Fibroblast of lung (primary cell): ENCODE results near the gene LHX2. TPM values are rescaled to one million over a fixed set of nuclear protein-coding genes. Genes with fewer than 3 reads are reported as not detected.

Source experiments
- DNase-seq, 2 donors: peaks; one replicate each; pipeline versions ENCODE4 v3.0.0 to v3.0.0-alpha.2; 2010; ENCODE audit warnings: low read depth in 2 of 2
- H2AFZ ChIP-seq: 2 replicates; pipeline ENCODE4 v1.5.1; 2012; ENCODE audit warnings: low read length, control low read depth, inconsistent platforms
- H3K27ac ChIP-seq: 2 replicates; pipeline ENCODE4 v1.5.1; 2011; ENCODE audit warnings: low read length, control low read depth; ENCODE audit not compliant: insufficient read depth
- H3K27me3 ChIP-seq: 2 replicates; pipeline ENCODE4 v1.5.1; 2011; ENCODE audit warnings: mild to moderate bottlenecking, low read length; ENCODE audit not compliant: control insufficient read depth, insufficient read depth
- H3K36me3 ChIP-seq: 2 replicates; pipeline ENCODE4 v1.5.1; 2011; ENCODE audit warnings: low read length; ENCODE audit not compliant: control insufficient read depth, insufficient read depth
- H3K4me1 ChIP-seq: 2 replicates; pipeline ENCODE4 v1.5.1; 2011; ENCODE audit warnings: low read length; ENCODE audit not compliant: control insufficient read depth, insufficient read depth; ENCODE audit errors: extremely low read depth
- H3K4me2 ChIP-seq: 2 replicates; pipeline ENCODE4 v1.5.1; 2011; ENCODE audit warnings: low read length, control low read depth; ENCODE audit not compliant: insufficient read depth; ENCODE audit errors: extremely low read depth
- H3K4me3 ChIP-seq, 4 experiments: fragments of 200-600 bp in 1 of 4; sonication (generic) in 1 of 4; replicated peaks in 1 of 4; 2 replicates each; pipeline ENCODE4 v1.5.1; 2011 to 2016; ENCODE audit warnings: low read length in 4 of 4, low read depth in 3 of 4, mild to moderate bottlenecking in 3 of 4, control low read depth in 2 of 4, inconsistent platforms in 1 of 4, mixed read lengths in 1 of 4; ENCODE audit not compliant: insufficient read depth in 1 of 4; ENCODE audit errors: control extremely low read depth in 1 of 4
- H3K79me2 ChIP-seq: 2 replicates; pipeline ENCODE4 v1.5.1; 2012; ENCODE audit warnings: mild to moderate bottlenecking, low read length, inconsistent platforms; ENCODE audit not compliant: control insufficient read depth, insufficient read depth
- H3K9ac ChIP-seq: 2 replicates; pipeline ENCODE4 v1.5.1; 2011; ENCODE audit warnings: mild to moderate bottlenecking, low read length, control low read depth; ENCODE audit not compliant: insufficient read depth
- H3K9me3 ChIP-seq: 2 replicates; pipeline ENCODE4 v1.5.1; 2012; ENCODE audit warnings: low read depth, low read length; ENCODE audit not compliant: control insufficient read depth, insufficient read depth
- H4K20me1 ChIP-seq: 2 replicates; pipeline ENCODE4 v1.5.1; 2011; ENCODE audit warnings: low read length; ENCODE audit not compliant: control insufficient read depth, insufficient read depth; ENCODE audit errors: extremely low read depth
- CTCF ChIP-seq, 2 donors: IDR thresholded peaks in 1 of 2; conservative IDR thresholded peaks in 1 of 2; 1 replicate in 1 of 2; 2 replicates in 1 of 2; pipeline ENCODE4 v1.5.1; 2011 to 2012; ENCODE audit warnings: low read length in 2 of 2, control low read depth in 1 of 2, inconsistent platforms in 1 of 2, low read depth in 1 of 2, mild to moderate bottlenecking in 1 of 2
- EZH2 ChIP-seq: IDR thresholded peaks from 2 replicates; pipeline ENCODE4 v1.5.1; 2012; ENCODE audit warnings: low read length, control low read depth, mild to moderate bottlenecking; ENCODE audit errors: missing control alignments
- polyA plus RNA-seq, 2 donors: library from polyadenylated mRNA; depleted of rRNA in 1 of 2; stranded (reverse) in 1 of 2; unstranded in 1 of 2; fragments of >200 nt; gene quantifications; 2 replicates each; pipeline ENCODE4 v1.2.1, GENCODE V29; 2011 to 2012; ENCODE audit warnings: missing spikeins in 1 of 2
- total RNA-seq: library from RNA; depleted of rRNA; stranded (reverse); fragments of >200 nt; gene quantifications from 2 replicates; pipeline ENCODE4 v1.2.1, GENCODE V29; 2014

LHX2 gene
- total and polyA plus RNA-seq, 2 donors (not counting 1 experiment from before 2014, with no cell fraction given) = not detected

GRCh38 chr9:124046189-124046588 is 34.6 kb downstream of the LHX2 start:
- H3K27me3 ChIP-seq = peaks cover 28% of the 10 kb centered on the region

GRCh38 chr9:124047251-124047672 is 35.7 kb downstream of the LHX2 start:
- Histone ChIP-seq H4K20me1 (no peaks in the 10 kb centered on the region), H3K79me2 (no peaks in the 10 kb centered on the region), H3K4me3 (no peak overlapping the region), H3K27me3 (peaks cover 21% of the 10 kb centered on the region), H3K4me2 (no peak overlapping the region), H3K36me3 (no peaks in the 10 kb centered on the region), H3K27ac (no peak overlapping the region), H3K4me1 (no peaks in the 10 kb centered on the region), H3K9me3 (no peaks in the 10 kb centered on the region), H3K9ac (no peak overlapping the region), H2AFZ (no peak overlapping the region)
- TF ChIP-seq EZH2 = no peak
- TF ChIP-seq CTCF (conservative IDR thresholded peaks at IDR 0.05 in 1 of 2, IDR thresholded peaks at IDR 0.05 in 1 of 2; ENCODE audit: low read depth in 1 of 2, low read length in 2 of 2) = no peak
- DNase-seq = peak in 1 of 2 donors; percentile 18

More at GRCh38 chr9:124046189-124046588, 34.6 kb downstream of the LHX2 start:
- H3K9me3 ChIP-seq = no peaks in the 10 kb centered on the region
- no peak overlapping the region for H3K9ac ChIP-seq
- no peak overlapping the region for H3K4me2 ChIP-seq
- no peaks in the 10 kb centered on the region for H3K36me3 ChIP-seq
- no peak overlapping the region for H3K4me3 ChIP-seq
- no peak for DNase-seq
- no peak overlapping the region for H3K27ac ChIP-seq
- no peak overlapping the region for H2AFZ ChIP-seq
- H3K79me2 ChIP-seq = no peaks in the 10 kb centered on the region
- no peak for TF ChIP-seq CTCF (conservative IDR thresholded peaks at IDR 0.05 in 1 of 2, IDR thresholded peaks at IDR 0.05 in 1 of 2; ENCODE audit: low read depth in 1 of 2, low read length in 2 of 2)
- TF ChIP-seq EZH2 = no peak
- no peaks in the 10 kb centered on the region for H3K4me1 ChIP-seq
- H4K20me1 ChIP-seq = no peaks in the 10 kb centered on the region

DNA sequence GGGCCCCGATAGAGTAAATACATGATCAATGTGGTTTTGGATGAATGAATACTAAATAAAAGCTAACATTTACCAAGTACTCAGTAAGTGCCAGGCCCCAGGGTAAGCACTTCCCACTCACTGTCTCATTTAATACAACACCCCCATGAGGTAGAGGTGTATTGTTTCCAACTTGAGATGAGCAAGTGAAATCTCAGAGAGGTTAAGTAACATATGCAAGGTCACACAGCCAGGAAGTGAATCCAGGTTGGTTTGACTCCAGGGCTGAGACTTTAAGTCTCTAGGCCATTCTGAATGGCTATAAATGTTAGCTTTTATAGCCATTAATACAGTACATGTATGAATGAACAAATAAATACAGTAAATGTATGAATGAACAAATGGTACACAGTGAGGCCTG is 39.4 kb downstream of the LHX2 start:
- H3K79me2 ChIP-seq = no peaks in the 10 kb centered on the region
- no peak overlapping the region for H3K27ac ChIP-seq
- H3K9ac ChIP-seq = no peak overlapping the region
- no peak for DNase-seq
- no peak overlapping the region for H3K4me3 ChIP-seq
- H4K20me1 ChIP-seq = no peaks in the 10 kb centered on the region
- peaks cover 3% of the 10 kb centered on the region for H3K4me1 ChIP-seq
- H2AFZ ChIP-seq = no peak overlapping the region
- TF ChIP-seq CTCF (conservative IDR thresholded peaks at IDR 0.05 in 1 of 2, IDR thresholded peaks at IDR 0.05 in 1 of 2; ENCODE audit: low read depth in 1 of 2, low read length in 2 of 2) (no peak), EZH2 (no peak)
- H3K4me2 ChIP-seq = no peak overlapping the region
- no peaks in the 10 kb centered on the region for H3K36me3 ChIP-seq
- H3K9me3 ChIP-seq = no peaks in the 10 kb centered on the region
- H3K27me3 ChIP-seq = peaks cover 8% of the 10 kb centered on the region
